Ishikawa (cell line): Measurements from ENCODE around the gene HEPACAM.

Experiments used
- CEBPB ChIP-seq: IDR thresholded peaks from 2 replicates; pipeline ENCODE4 v1.6.1; 2012
- CREB1 ChIP-seq: IDR thresholded peaks from 2 replicates; pipeline ENCODE4 v1.6.1; 2012; ENCODE audit warnings: low read depth
- EGR1 ChIP-seq: IDR thresholded peaks from 2 replicates; pipeline ENCODE4 v1.6.1; 2012
- EP300 ChIP-seq: IDR thresholded peaks from 2 replicates; pipeline ENCODE4 v1.6.1; 2012; ENCODE audit warnings: borderline replicate concordance
- FOXM1 ChIP-seq: IDR thresholded peaks from 2 replicates; pipeline ENCODE4 v1.6.1; 2012; ENCODE audit warnings: low read depth, borderline replicate concordance
- MAX ChIP-seq: IDR thresholded peaks from 2 replicates; pipeline ENCODE4 v1.6.1; 2012
- NFIC ChIP-seq: IDR thresholded peaks from 2 replicates; pipeline ENCODE4 v1.6.1; 2012
- RAD21 ChIP-seq: IDR thresholded peaks from 2 replicates; pipeline ENCODE4 v1.6.1; 2012; ENCODE audit warnings: low read depth
- REST ChIP-seq: IDR thresholded peaks from 2 replicates; pipeline ENCODE4 v1.6.1; 2012; ENCODE audit warnings: low read depth, mild to moderate bottlenecking
- TAF1 ChIP-seq: IDR thresholded peaks from 2 replicates; pipeline ENCODE4 v1.6.1; 2012; ENCODE audit warnings: low read depth, mild to moderate bottlenecking
- TCF12 ChIP-seq: IDR thresholded peaks from 2 replicates; pipeline ENCODE4 v1.6.1; 2012; ENCODE audit warnings: low read depth
- TEAD4 ChIP-seq: IDR thresholded peaks from 2 replicates; pipeline ENCODE4 v1.6.1; 2012
- YY1 ChIP-seq: IDR thresholded peaks from 2 replicates; pipeline ENCODE4 v1.6.1; 2012; ENCODE audit warnings: low read depth
- ZBTB7A ChIP-seq: IDR thresholded peaks from 2 replicates; pipeline ENCODE4 v1.6.1; 2012; ENCODE audit warnings: low read depth
- TF ChIP-seq, protein P1 (sequence below): IDR thresholded peaks from 2 replicates; pipeline ENCODE4 v1.6.1; 2012

The HEPACAM gene

GRCh38 chr11:124892750-124893454 lies 42.9 kb downstream of the HEPACAM start:
- TF ChIP-seq REST (no peak), TCF12 (no peak), EGR1 (no peak), RAD21 (no peak), ZBTB7A (no peak), YY1 (no peak), NFIC (no peak), TAF1 (no peak), EP300 (no peak), FOXM1 (no peak), MAX (no peak), TEAD4 (no peak), CEBPB (no peak), CREB1 (no peak)
- TF ChIP-seq, protein P1, sequence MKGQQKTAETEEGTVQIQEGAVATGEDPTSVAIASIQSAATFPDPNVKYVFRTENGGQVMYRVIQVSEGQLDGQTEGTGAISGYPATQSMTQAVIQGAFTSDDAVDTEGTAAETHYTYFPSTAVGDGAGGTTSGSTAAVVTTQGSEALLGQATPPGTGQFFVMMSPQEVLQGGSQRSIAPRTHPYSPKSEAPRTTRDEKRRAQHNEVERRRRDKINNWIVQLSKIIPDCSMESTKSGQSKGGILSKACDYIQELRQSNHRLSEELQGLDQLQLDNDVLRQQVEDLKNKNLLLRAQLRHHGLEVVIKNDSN: no peak

- no peak for TF ChIP-seq TEAD4
- TF ChIP-seq RAD21: no peak
- TF ChIP-seq EP300: no peak
- no peak for TF ChIP-seq FOXM1
- TF ChIP-seq REST: no peak
Observed at GRCh38 chr11:124892146-124892545, 43.7 kb downstream of the HEPACAM start.

GRCh38 chr11:124891373-124891861 lies 44.4 kb downstream of the HEPACAM start:
- TF ChIP-seq TEAD4: no peak

- TF ChIP-seq RAD21 (no peak), FOXM1 (no peak), NFIC (no peak), REST (no peak)
Observed at GRCh38 chr11:124890683-124891372, 45.0 kb downstream of the HEPACAM start.

- TF ChIP-seq CEBPB: no peak
Observed at GRCh38 chr11:124890151-124890550, 45.7 kb downstream of the HEPACAM start.
